Fibroblast of the aortic adventitia (primary cell): ENCODE results near the gene NEURL3. TPM values are rescaled to one million over a fixed set of nuclear protein-coding genes. Genes with fewer than 3 reads are reported as not detected.

Experiments used
- DNase-seq: peaks from one replicate; pipeline ENCODE4 v3.0.0-alpha.2; 2010; ENCODE audit warnings: low read depth
- H3K4me3 ChIP-seq: 2 replicates; pipeline ENCODE4 v1.5.1; 2011; ENCODE audit warnings: low read depth, mild to moderate bottlenecking, control low read depth, low read length, moderate library complexity
- total RNA-seq: library from RNA; depleted of rRNA; stranded (reverse); fragments of >200 nt; gene quantifications from 2 replicates; pipeline ENCODE4 v1.2.3, GENCODE V29; 2012; ENCODE audit warnings: low replicate concordance
- TF ChIP-seq, protein P1 (sequence below): IDR thresholded peaks from 2 replicates; pipeline ENCODE4 v1.5.1; 2011; ENCODE audit warnings: mild to moderate bottlenecking, low read length, control low read depth, inconsistent platforms; ENCODE audit not compliant: insufficient read depth

The NEURL3 gene
- total RNA-seq, 1 donor: not detected

DNA sequence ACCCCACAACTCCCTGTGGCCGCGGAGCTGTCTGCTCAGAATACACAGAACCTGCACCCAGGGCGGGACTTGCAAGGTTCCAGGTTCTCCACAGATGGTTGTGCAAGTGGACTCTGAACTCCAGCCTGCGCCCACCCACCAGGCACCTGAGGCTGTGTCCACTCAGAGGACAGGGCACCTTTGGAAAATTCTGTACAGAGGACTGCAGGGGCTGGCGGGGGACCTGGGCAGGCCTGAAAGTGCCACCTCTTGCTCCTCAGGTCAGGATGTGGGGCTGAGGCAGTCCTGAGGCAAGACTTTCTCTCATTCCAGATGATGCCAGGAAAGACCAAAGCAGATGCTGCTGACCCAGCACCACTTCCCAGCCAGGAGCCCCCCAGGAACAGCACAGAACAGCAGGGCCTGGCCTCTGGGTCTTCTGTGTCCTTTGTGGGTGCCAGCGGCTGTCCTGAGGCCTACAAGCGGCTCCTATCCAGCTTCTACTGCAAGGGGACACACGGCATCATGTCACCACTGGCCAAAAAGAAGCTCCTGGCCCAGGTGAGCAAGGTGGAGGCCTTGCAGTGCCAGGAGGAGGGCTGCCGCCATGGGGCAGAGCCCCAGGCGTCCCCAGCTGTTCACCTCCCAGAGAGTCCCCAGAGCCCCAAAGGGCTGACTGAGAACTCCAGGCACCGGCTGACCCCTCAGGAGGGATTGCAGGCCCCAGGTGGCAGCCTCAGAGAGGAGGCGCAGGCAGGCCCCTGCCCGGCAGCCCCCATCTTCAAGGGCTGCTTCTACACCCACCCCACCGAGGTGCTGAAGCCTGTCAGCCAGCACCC lies 45.8 kb upstream of the NEURL3 start:
- TF ChIP-seq, protein P1, sequence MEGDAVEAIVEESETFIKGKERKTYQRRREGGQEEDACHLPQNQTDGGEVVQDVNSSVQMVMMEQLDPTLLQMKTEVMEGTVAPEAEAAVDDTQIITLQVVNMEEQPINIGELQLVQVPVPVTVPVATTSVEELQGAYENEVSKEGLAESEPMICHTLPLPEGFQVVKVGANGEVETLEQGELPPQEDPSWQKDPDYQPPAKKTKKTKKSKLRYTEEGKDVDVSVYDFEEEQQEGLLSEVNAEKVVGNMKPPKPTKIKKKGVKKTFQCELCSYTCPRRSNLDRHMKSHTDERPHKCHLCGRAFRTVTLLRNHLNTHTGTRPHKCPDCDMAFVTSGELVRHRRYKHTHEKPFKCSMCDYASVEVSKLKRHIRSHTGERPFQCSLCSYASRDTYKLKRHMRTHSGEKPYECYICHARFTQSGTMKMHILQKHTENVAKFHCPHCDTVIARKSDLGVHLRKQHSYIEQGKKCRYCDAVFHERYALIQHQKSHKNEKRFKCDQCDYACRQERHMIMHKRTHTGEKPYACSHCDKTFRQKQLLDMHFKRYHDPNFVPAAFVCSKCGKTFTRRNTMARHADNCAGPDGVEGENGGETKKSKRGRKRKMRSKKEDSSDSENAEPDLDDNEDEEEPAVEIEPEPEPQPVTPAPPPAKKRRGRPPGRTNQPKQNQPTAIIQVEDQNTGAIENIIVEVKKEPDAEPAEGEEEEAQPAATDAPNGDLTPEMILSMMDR: no peak
- H3K4me3 ChIP-seq: no peak overlapping the region
- DNase-seq: no peak

DNA sequence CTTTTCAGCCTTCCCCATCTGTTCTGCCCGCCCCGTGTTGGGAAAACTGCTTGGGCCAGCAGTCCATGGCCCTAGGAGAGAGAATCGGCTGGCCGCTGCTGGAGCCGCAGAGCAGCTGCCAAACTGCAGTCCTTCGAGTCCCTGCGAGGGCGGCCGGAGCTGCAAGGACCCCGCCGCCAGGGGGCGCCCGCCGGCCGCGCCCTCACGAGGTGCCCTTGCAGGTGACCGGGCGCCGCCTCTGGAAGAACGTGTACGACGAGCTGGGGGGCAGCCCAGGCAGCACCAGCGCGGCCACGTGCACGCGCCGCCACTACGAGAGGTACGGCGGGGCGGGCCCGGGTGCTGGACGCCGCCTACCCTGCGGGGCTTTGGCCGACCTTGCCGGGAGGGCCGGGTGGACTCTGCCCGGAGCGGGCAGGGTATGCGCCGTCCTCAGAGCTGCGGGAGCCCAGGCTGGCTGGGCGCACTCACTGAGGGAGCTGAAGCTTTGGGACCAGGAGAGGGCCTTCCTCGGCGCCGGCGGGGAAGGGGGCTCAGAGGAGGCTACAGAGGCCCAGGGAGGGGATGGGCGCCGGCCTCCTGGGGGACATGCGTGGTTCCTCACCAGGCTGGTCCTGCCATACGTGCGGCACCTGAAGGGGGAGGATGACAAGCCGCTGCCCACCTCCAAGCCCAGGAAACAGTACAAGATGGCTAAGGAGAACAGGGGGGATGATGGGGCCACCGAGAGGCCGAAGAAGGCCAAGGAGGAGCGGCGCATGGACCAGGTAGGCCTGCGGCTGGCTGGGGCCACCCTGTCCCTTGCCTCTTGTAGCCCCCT lies 45.0 kb upstream of the NEURL3 start:
- DNase-seq: no peak
- TF ChIP-seq, protein P1: peak; percentile 2

DNA sequence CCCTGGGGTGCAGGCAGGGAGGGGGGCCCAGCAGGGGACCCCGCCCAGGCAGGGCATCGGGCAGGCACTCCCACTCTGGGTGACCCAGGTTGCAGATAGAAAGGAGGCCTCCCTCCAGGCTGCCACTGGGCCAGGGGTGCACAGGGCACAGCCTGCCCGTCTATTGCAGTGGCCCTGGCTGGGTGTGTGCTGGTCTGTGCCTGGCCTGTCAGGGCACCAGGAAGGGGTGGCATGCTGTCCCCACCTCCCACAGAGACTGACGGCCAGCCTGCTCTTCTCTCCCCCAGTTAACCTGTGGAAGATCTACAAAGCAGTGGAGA lies 44.3 kb upstream of the NEURL3 start:
- DNase-seq: no peak
- TF ChIP-seq, protein P1: no peak
- no peak overlapping the region for H3K4me3 ChIP-seq

More for the DNA sequence above, 45.0 kb upstream of the NEURL3 start:
- H3K4me3 ChIP-seq: no peak overlapping the region

DNA sequence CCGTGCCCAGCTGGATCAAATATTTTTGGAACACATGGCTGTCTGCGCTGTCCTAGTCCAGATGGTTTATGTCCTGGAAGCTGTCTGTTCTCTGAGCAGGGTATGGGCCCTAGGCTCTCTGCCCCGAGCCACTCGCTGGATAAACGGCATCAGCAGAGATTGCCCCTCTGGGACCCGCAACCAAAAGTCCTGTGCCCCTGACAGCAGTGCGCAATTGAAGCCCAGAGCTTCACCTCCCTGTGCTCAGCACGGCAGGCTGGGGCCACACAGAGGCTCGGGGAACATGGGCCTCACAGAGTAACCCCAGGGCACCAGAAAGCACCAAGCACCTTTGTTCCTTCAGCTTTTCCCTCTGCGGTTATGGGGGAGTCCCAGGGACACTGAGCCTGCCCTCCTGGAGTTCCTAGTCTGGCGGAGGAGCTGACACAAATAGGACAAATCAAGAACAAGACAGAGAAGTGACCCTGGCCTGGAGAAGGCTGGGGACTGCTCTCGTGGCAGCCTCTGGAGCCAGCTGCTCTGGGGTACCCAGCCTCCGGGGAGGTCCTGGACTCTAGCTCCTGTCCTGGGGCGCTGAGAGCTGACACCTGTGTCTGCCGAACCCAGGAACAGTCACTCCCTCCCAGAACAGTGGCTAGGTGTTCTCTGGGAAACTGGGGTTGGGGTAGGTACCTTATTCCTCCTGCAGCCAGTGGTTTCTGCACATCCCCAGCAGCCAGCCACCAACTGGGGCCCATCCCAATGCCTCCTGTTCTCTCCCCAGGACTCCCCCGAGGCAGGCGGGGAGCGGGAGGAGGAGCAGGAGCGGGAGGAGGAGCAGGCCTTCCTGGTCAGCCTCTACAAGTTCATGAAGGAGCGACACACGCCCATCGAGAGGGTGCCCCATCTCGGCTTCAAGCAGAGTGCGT lies 43.7 kb upstream of the NEURL3 start:
- TF ChIP-seq, protein P1: no peak
- no peak overlapping the region for H3K4me3 ChIP-seq
- DNase-seq: no peak

DNA sequence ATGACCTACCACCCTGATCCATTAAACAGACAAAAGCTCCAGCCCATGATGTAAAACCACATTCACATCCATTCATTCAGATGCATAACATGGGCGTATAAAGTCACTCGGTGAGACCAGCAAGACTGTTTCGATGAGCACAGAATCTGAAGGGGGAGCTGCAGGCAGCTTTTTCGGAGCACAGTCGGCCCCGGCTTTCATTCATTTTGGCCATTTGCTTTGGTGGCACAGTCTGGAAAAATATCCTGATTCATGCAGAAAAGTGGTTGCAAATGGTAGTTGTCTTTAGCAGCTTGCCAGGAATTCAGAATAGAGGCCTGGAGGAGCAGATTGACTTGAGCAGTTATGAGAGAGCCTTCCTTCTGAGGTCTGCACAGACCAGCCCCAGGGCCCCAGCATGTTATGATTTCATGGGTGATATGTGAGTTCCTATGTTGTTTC lies 42.6 kb upstream of the NEURL3 start:
- DNase-seq: peak; percentile 36
- TF ChIP-seq, protein P1: no peak
- no peak overlapping the region for H3K4me3 ChIP-seq

- DNase-seq: no peak
- TF ChIP-seq, protein P1: no peak
- no peak overlapping the region for H3K4me3 ChIP-seq
Measured at GRCh38 chr2:96547203-96547641, 42.1 kb upstream of the NEURL3 start.
